Colon (tissue), 2 donors: ENCODE data around the gene GNAT2.

ENCODE experiments used
- FAIRE-seq: peaks from 2 replicates; lab custom pipeline; 2012; peaks lifted over from hg19 to GRCh38; lab: Jason Lieb, UNC
- donor health status: control.
- donor health status: control.

Gene GNAT2

GRCh38 chr1:109641861-109642260, 22.4 kb upstream of the GNAT2 start:
- no peak for FAIRE-seq

GRCh38 chr1:109641078-109641740, 21.8 kb upstream of the GNAT2 start:
- FAIRE-seq = no peak

DNA sequence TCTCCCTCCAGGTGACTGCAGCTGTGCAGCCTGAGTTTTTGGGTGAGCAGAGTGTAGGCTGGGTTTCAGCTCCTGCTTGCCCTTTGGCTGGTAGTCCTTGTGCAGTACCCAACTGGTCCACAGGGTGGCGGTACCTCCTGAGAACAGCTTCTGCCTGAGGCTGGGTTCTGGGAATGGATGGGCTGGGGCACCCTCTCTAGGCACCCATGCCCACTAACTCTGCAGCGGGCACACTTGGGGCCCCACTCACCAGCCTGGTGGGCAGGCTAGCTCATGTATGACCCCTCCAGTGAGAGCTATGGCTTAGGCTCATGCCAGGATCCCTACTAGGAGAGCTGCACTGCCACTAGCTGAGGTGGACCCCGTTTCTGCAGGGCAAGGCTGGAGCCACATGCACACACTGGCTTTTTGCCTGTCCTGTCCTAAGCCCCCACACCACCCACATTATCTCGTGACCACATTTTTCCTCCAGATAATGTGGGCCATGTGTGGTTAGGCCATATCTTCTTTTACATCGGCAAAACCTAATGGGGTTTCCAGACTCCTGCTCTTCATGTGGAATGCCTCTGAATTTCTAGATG, 21.0 kb upstream of the GNAT2 start:
- FAIRE-seq = no peak

GRCh38 chr1:109639841-109640184, 20.4 kb upstream of the GNAT2 start:
- FAIRE-seq = no peak

GRCh38 chr1:109639063-109639840, 19.8 kb upstream of the GNAT2 start:
- FAIRE-seq = no peak

- no peak for FAIRE-seq
Measured at GRCh38 chr1:109637446-109637845, 18.0 kb upstream of the GNAT2 start.

DNA sequence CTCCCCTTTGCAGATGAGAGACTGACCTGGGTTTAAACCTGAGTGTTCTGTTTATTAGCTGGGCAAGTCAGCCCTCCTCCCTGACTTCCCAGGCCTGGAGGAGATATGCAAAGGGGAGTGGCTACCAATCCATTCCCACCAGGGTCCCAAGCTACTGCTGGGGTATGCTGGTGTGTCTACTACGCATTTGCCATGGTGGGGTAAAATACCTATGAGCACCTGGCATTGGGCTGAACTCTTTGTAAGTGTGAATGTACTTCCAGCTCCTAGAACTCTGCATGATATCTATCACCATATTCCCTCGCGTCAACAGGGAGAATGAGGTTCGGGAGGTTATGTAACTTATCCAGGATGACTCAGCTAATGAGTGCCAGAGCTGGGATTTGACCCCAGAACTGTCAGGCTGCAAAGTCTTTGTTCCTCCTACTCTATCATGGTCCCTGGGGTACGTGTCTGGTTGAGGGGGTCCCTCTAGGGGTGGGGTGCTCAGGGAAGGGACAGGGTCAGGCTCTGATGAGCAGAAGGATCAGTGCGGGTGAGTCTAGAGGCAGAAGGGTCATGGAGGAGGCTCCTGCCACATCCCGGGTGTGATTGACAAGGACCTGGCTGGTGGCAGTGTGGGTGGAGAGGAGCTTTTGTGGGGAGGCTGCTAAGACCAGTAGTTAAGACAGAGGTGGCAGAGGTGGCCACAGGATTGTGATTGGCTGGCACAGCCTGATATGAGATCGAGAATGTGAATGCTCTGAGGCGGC, 17.0 kb upstream of the GNAT2 start:
- FAIRE-seq = no peak

GRCh38 chr1:109635862-109636200, 16.4 kb upstream of the GNAT2 start:
- FAIRE-seq = no peak

DNA sequence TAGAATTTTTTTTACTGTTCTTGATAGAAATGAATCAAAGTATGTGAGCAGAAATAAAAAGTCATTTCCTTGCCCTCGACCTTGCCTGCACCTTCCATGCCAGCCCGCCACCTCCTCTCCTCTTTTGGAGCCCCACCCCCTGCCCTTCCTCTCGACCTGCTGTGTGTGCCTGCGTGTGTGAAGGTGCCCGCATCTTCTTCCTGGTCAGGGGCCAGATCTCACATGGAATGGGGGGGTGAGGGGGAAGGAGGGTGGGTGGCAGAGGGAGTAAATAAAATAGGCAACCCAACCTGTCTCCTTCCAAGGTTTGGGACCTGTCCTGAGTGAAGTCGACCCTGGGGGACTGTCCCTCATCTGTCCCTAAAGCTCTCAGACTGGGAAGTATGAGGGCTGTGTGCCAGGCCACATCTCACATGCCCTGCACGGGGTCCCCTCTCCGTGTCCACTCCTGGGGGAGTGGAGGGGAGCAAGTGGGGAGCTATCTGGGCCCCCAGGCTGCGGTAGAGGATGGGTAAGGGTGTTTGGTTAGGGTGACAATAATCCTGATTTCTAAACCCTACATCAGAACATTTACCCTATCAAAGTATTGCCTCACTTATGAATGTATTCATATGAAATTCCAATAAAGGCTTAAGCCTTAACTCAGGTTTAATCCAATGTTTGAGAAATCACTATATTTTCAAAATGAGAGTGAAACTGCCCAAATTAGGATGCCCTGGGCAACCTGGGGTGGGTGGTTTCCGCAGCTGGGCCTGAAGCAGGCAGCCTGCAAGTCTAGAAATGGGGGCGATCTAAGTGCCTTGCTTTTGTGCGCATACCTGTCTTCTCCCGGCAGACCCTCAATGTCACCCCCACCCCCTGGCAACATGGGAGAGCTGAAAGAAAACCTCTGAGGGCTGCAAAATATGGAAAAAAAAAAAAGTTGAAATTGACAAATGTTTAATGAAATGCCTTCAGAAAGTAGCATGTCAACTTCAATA, 15.6 kb upstream of the GNAT2 start:
- FAIRE-seq = no peak

DNA sequence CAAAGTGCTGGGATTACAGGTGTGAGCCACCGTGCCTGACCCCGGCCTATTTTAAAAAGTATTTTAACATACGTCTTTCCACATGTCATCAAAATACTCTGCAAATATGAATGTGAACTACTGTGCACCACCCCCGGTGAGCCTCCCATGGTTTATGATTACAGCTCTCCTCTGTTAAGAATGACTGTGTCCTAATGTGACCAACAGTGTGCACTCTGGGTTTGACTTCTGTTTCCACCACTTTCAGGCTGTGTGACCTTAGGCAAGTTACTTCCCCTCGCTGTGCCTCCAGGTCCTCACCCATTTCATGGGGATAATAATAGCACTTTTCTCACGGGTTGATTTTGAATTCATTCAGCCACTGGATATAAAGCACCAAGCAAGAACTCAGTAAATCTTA, 14.9 kb upstream of the GNAT2 start:
- FAIRE-seq = no peak

DNA sequence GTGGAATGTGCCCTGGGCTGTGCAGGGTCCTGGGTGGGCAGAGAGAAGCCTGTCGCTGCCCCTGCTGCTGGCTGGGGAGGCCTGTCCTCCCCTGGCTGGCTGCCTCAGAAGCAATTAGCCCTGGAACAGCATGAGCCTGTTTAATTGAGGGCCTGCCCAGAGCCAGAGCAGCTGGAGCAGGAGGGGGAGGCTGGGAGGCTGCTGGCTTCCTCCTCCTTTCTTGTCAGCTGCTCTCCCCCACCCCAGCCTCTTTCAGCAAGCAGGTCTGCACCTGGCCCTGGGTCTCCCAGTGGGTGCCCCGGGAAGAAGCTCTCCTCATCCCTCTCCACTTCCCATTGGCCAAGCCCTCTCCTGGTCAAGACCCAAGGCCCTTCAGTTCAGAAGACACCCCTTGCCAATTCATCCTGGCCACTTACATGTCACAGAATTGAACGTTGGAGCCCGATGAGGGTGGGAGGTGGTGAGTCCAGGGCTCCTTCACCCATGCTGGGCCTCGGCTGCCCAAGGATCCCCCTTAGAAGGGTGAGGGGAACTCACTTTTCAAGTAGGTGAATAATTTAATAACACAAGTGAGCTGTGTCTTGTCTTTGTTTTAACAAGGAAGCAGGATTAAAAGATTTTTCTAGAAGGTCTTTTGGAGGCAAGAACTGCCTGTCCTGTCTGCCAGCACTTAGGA, 13.4 kb upstream of the GNAT2 start:
- no peak for FAIRE-seq

DNA sequence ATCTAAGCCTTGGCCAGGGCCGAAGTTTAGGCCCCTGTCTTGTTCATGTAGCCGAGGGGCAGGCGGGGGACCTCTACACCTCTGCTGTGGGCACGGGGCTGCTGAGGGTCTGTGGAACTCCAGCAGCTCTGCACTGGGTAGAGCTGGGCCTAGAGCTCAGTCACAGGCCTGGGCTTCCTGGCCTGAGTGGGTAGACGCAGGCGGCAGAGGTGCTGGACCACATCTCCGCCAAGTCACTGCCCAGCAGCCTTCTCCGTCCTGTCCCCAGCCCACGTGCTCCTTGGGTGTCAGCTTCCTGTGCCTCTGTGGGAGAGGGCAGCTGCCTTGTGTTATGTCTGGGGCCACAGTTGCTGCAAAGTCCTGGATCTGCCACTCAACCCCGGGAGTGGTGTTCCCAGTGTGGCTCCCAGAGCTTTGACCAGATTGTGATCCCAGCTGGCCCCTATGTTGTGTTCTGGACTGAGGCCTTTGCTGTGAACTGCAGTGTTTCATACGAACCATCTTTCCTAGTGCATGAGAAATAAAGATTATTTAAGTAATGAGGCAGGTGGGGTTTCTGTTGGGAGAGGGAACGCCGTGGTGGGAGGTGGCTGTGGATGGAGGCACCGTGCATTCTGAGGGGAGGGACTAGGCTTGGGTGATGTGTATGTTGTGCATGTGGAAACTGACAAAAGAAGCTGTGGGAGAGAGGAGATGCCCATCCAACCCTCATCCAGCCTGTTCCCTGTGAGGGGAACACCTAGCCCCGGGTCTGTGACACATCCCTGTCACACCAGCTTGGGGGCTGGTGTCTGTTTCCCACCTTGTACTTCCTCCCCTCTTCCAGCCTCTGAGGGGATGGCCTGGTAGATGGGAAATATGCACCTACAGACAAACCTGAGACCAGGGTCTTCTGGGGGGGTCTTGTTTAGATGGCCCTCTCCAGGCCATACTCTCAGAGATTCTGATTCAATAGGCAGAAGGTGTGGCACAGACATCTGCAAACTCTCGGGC, 12.4 kb upstream of the GNAT2 start:
- no peak for FAIRE-seq

DNA sequence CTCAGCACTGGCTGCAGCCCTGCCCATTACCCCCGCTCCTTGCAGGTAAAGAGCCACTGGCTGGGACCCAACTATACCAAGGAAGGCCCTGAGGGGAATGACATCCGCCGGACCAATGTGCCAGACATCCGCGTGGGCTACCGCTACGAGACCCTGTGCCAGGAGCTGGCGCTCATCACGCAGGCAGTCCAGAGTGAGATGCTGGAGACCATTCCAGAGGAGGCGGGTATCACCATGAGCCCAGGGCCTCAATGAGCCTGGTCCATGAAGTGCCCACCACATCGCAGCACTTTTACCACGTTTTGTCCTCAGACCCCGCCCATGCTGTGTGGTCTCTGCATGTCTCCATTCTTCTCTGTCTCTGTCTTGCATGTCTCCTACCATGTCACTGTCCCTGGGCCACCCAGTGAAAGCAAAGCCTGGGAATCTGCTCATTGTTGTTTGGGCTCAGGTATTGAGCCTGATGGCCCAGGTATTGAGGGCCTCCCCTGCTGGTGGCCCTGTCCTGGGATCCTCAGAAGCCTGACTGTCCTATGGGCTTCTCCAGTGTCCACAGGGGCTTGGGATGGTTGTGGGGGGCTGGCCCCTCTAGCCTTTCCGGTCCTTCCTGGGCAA, 11.6 kb upstream of the GNAT2 start:
- FAIRE-seq = no peak

- no peak for FAIRE-seq
Measured at GRCh38 chr1:109630081-109630897, 10.9 kb upstream of the GNAT2 start.

DNA sequence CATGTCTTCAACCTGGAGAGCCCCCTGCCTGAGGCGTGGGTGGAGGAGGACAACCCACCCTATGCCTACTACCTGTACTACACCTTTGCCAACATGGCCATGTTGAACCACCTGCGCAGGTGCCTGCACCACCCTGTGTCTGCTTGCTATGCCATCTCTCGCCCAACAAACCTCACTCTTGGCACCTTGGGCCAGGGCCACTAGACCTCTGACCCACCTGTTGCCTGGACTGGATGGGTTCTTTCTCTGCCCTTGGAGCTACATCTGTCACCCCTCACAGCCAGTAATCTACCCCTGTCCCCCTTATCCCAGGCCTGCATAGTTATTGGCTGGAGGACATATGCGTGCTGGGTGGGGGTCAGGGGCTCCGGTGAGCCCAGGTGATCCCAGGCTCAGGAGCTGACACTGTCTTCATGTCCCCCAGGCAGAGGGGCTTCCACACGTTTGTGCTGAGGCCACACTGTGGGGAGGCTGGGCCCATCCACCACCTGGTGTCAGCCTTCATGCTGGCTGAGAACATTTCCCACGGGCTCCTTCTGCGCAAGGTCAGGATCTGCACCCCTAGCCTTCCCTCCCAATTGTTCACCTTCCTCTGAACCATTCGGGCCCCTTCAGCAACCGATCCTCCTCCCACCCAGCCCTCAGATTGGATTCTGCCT, 10.1 kb upstream of the GNAT2 start:
- FAIRE-seq = no peak

- no peak for FAIRE-seq
Measured at GRCh38 chr1:109628540-109629321, 9.3 kb upstream of the GNAT2 start.

DNA sequence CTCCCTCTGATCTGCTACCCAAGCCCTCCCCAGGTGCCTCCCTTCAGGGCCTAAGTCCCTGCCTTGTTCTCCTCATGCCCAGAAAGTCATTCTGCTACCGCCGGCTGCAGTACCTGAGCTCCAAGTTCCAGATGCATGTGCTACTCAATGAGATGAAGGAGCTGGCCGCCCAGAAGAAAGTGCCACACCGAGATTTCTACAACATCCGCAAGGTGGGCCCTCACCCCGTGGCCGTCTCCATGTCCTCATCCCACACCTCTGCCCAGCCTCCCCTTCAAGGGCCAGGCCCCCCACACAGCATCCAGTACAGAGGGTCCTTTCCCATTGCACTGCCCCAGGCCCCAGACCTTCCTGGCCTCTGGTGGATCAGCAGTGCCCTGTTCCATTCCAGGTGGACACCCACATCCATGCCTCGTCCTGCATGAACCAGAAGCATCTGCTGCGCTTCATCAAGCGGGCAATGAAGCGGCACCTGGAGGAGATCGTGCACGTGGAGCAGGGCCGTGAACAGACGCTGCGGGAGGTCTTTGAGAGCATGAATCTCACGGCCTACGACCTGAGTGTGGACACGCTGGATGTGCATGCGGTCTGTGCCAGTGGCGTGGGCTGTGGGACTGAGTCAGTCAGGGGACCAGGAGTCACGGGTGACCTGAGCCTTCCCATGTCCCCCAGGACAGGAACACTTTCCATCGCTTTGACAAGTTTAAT, 8.4 kb upstream of the GNAT2 start:
- FAIRE-seq = no peak
